Stimulated activated CD4-positive, alpha-beta T cell treated with anti-CD3 and anti-CD28 coated beads, Interleukin-15, amount 100 ng/mL, for 24 hours (primary cell): Measurements from ENCODE around the gene TNNC1.
A peak's percentile ranks its signal among the peaks of the same experiment; 100 is the strongest.

Source experiments
- DNase-seq: peaks from one replicate; pipeline ENCODE4 v3.0.0-alpha.2; 2020

TNNC1 gene

DNA sequence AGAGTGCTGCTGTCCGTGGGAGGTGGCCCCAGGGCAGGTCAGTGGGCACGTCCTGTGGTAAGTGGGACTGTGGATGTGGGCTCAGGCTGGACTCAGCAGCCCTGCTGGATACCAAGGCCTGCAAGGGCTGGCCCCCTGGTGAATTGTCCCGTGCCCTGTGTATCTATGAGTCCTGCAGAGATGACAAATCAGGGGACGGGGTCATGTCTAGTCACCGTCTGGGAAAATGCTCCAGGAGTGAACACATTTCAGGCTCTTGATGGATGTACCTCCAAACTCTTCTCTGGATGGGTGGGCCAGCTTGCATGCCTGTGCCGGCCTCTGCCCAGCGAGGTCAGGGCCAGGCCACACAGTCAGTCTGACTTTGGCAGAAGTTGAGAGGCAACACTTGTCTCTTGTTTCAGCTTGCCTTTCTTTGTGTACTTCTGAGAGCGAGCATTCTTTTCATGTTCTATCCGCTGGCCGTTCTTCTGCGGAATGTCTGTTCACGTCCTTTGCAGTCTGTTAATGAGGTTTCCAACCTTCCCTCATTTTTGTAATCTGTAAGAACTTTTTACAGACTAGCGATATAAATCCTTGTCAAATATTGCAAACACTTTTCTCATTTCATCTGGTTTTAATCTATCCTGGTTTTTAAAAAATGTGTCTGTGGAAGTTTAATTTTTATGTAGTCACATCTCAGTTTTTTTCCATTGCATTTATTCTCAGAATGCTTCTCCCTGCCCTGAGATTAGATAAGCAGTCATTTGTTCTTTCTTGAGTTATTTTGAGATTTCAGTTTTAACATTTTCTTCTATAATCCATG is 29.9 kb upstream of the TNNC1 start:
- DNase-seq, result no peak

DNA sequence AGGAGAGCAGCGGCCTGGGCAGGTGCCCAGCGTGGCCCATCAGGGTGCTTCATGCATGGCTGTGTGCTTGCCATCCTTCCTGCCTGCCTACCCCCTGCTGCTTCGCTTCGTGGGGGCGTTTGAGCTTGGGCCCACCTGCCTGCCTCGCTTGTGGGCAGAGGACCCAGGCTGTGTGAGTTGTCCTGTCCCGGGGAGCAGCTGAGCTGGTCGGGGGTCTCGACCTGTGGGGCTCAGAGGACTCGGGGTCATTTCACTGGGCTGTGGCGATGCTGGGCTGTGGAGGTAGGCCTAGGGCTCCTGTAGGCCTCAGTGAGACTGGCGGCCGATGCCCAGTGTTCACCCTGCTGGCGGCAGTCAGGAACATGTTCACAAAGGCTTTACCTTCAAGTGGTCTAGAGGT is 29.2 kb upstream of the TNNC1 start:
- no peak for DNase-seq

DNA sequence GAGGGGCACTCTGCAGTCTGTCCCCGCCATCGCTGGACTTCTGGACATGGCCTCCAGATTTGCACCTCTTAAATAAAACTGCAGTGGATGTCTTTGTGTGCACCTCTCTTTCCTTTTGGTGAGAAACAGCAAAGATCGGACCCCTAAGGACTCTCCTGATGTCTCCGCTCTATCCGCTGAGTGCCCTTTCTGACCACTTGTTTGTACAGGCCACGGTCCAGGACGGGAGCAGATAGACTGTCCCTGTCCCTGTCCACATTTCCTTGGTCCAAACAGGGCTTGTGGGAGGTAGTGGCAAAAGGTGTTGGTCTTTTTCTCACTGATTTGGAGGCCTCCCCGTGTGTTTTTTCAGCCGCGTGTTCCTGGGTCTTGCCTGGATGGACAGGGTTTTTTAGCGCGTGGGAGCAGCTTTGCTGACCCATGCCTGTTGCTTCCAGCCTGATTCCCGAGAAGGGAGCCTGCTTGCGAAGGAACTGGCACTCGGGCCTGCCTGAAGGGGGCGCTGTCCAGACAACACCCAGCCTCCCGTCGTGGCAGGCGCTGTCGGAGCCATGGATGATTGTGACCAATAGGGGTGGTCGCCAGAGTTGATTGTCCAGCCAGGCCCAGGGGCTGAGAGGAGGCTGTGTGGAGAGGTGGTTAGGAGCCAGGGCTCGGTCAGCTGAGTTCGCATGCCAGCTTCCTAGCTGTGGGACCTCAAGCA is 28.1 kb upstream of the TNNC1 start:
- peak; percentile 27 for DNase-seq

DNA sequence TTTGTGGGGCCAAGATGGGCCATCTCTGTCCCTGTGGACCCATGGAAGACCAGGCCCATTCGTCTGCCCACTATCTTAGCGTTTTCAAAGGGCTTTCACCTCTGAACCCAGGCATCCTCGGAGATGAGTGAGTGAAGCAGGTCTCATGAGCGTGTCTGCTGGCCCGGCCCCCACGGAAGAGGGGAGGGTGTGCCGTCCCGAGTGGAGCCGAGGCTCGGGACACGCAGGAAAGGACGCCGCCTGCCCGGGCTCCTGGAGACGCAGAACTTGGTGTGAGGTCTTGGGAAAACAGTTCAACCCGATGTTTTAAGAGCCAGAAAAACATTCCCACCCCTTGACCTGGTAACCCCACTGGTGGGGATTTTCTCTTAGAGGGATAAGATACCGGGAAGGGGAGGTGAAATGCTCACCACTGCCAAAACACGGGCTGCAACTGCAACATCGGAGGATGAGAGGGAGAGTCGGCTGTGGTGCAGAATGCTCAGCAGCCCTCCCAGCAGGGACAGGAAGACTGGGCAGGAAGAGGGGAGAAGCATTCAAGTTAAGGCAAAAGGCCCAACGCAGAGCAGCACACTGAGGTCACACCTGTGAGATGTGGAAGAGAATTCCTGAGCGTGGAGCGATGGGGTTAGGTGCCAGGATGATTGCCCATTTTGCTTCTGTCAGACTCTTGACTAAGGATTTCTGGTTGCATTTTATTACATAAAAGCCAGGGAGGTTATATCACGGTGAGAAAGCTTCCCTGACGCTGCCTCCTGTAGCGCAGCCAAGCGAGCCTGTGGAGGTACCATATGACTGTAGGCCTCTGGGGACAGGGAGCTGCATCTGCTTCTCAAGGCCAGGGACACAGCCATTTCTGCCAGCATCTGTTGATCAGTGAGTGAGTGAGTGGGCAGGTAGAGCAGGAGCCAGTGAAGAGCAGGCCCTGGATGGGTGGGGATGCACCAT is 27.2 kb upstream of the TNNC1 start:
- no peak for DNase-seq

DNA sequence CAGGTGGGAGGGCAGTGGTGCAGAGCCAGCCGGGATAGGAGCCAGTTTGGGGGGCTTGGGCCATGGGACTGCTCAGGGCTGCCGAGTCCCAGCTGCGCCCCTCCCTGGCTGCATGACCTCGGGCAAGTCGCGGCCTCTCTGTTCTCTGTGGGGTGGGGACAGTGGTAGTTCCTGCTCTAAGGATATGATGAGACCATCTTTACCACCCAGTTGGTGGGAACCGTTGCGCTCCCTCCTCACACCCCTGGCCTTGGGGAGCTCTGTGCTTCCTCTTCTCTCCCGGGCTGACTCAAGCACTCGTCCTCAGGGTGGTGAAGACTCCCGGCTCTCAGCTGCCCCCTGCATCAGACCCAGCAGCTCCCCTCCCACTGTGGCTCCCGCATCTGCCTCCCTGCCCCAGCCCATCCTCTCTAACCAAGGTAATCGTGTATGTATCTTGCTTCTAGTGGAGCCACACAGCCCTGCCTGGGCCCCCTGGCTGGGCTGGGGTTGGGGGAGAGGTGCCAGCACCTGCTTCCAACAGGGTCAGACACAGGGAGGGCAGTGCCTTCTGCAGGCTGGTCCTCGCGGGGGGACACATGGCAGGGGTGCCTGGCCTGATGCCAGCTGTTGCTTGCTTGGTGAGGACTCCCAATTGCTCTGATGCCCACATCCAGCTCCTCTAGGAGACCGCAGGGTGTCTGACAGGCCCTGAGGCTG is 26.2 kb upstream of the TNNC1 start:
- DNase-seq, result no peak

DNA sequence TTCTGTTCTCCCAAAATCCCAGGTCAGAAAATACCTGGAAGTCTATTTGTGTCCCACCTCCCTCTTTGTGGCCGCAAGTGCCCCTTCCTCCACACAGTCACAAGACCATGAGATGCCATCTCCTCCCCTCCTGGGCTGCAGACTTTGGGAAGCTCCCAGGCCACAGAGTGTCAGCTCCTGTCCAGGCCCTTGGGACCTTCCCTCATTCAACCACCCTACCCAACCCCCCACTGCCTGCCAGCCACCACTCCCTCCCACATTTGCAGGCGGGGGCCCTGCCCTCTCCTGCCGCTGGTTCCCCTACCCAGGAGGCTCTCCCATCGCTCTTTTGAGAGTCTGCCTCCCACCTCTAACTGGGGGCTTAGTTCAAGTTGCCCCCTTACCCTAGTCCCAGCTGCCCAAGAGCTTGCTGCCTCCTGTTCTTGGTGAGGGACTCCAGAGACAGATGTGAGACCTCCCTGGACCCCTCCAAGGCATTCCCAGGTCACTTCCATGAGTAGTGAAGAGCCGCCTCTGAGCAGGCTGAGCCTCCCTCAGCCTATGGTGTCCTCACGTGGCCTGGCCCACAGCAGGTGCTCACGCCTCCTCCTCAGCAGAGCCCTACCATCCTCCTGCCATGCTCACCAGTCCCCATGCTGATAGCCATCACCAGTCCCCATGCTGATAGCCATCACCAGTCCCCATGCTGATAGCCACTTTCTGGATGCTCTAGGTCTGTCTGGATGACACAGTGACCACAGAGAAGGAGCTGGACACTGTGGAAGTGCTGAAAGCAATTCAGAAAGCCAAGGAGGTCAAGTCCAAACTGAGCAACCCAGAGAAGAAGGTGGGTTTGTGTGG is 25.4 kb upstream of the TNNC1 start:
- no peak for DNase-seq

DNA sequence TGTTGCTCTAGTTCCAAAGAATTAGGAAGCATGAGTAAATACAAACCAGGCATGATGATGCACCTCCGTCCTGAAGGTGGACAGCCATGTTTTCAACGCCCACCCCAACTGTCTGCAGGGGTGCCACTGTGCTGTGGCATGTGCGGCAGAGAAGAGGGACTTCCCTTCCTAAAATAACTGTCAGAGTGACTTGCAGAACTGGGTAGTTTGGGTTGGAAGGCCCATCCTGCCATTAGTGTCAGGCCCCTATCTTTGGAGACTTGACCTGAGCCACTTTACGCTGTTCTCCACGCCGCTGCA is 23.9 kb upstream of the TNNC1 start:
- no peak for DNase-seq

DNA sequence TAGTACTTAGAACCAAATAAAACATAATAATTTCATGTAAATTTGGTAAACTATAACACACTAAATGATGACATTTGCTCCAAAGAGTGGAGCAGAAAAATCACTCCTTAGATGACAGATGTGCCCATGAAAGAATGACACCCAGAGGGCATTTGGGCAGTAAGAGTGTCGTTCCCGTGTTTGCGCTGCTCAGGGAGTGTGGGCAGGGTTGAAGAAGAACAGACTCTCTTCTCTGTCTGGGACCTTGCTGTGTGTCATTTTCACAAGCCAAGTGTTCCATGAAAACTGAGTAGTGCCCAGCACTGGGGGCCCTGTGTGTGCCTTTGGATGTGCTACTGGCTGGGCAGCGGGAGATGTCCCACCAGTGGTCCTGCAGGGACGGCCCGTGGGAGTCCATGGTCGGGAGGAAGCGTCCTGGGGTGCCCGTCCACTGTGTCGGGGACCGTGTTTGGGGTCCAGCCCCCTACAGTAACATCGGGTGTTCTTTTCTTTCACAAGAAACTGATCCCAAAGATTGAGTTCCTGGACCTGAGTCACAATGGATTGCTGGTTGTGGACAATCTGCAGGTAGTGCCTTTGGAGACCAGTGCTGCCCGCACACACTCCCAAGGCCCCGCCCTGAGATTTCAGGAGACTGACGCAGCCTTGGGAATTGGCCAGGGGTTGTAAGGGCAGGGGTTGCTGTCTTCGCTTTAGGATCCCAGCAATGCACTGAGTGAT is 23.4 kb upstream of the TNNC1 start:
- DNase-seq, result no peak

DNA sequence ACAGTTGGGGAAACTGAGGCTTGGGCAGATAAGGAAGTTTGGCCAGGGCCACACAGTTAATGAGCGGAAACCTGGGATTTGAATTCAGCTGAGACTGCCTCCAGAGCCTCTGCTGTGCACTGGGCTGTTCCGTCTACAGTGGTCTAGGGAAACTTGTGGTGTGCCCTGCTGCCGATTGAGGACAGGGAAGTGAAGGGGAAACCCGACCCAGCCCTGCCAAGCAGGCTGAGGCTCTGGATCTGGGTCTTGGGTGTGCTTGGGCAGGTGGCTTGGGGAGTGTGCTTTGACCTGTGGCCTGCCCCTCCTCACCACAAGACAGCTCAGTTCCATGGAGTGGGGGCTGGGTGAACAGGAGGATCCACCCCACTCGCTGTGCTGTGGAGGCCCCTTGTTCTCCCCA is 19.2 kb upstream of the TNNC1 start:
- DNase-seq, result no peak

DNA sequence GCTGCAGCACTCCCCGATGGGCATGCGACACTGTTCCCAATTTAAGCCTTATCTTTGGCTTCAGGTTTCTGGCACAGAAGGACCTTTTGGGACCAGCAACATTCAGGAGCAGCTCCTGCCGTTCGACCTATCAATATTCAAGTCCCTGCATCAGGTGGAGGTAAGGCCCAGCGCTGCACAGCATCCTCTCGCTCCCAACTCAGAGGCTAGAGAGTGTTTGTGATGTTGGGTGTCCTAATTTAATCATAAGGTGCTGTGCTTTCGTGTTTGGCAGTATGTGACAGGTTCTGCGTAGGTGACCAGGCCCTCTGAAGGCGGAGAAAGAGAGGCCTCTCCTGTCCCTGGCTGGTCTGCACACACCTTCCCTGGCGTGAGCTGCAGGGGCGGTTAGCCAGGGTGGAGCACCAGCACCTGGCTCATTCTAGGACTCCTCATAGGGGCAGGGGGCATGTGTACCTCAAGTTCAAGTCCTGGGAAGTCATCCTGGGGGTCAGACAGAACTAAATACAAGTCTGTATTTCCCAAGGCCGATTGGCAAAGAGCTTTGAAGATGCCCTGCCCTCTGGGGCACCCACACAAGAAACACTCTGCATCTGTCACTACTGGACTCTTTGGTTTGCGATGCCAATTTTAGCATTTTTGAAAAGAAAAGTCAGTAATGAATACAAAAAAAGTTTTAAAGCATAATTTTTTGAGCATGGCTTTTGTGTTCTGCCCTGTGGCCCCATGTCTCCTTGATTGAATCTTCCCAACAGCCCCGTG is 18.6 kb upstream of the TNNC1 start:
- DNase-seq, result no peak

DNA sequence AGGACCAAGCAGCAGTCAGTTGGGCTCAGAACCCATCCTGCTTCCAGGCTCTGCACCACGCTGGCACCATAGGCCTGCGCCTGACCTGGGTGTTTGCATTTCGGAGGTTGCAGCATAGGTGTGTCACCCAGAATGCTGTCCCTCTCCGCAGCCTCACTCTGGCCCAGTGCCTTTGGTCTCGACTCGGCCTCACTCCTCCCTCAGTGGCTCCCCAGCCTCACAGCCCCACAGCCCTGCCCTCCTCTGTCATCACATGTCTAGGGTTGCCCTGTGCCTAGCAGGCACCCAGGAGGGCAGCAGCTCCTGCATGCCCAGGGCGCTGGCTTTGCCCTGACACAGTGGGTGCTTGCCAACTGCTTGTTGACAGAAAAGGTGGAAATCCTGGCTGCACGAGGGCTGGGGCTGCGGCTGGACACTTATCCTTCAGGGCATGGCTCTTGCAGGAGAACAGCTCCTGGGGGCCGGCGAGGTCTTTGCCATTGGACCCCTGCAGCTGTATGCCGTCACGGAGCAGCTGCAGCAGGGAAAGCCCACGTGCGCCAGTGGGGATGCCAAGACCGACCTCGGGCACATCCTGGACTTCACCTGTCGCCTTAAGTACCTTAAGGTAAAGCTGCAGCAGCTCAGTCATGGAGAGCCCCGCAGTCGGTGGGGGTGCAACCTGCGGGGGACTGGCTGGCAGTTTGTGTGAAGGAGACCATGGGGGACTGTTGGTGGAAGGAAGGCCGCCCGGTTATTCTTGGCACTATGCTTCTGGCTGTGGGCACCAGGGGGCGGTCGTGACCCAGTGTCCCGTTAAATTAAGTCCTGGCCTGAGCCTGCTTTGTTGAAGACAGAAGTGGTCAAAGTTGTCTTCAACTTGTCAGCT is 17.8 kb upstream of the TNNC1 start:
- DNase-seq, result peak; percentile 48

DNA sequence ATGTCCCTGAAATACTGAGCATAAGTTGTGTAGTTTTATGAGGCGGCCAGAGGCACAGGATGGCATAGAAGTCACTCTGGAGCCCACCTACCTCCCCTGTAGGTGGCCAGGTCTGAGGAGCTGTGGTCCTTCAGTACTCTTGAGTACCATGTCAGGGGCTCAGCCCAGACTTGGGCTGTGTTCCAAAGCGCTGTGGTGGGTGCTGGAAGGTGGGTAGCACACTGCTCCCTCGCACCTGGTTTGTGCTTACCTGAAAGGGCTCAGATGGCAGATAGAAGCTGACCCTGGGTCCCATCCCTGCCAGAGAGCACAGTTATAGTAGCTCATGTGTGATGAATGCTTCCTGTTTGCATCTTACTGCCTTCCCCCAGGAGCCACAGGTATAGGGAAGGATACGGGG is 17.1 kb upstream of the TNNC1 start:
- DNase-seq, result no peak

DNA sequence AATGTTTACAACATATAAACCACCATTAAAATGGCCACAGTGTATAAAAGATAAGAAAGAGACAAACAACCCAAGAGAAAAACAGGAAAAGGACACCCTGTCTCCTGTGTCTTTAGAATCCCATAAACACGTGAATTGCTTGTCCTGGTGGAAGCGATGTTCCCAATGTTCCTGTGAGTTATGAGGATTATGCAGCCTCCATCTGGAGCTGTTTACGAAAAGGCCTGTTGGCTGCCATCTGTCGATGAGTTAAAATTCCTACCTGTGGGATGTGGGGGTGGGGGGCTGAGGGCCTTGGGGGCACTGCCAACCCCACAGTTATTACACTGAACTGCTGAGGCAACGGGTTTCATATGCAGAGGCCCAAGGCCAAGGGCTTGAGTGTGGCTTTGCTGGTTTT is 15.2 kb upstream of the TNNC1 start:
- no peak for DNase-seq

DNA sequence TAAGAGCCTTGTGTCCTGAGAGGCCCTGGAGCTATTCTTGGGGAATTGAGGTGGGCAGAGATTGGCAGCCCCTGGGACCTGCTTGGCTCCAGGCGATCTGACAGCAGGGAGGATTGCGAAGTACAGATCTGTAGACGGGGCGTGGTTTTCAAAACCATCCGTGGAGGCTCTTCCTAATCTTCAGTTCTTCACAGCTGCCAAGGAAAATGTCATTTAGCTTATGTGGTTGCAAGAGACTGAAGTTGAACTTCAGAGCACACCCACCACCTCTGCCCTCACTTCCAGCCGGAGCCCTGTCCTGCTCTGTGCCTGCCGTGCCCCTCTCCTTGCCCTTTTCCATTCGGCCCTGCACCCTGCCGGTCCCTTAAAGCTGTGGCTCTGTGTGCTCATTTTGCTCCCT is 14.5 kb upstream of the TNNC1 start:
- DNase-seq, result no peak

DNA sequence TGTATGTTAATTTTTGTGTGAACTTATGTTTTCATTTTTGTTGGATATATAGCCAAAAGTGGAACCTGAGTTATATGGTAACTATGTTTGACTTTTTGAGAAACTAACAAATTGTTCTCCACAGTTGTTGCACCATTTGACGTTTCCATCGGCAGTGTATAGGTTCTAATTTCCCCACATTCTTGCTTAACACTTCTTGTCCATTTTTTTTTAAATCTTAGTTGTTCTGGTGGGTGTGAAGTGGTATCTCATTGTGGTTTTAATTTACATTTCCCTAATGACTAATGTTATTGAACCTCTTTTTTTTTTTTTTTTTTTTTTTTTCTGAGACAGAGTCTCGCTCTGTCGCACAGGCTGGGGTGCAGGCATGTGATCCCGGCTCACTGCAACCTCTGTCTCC is 9.6 kb upstream of the TNNC1 start:
- DNase-seq, result no peak

DNA sequence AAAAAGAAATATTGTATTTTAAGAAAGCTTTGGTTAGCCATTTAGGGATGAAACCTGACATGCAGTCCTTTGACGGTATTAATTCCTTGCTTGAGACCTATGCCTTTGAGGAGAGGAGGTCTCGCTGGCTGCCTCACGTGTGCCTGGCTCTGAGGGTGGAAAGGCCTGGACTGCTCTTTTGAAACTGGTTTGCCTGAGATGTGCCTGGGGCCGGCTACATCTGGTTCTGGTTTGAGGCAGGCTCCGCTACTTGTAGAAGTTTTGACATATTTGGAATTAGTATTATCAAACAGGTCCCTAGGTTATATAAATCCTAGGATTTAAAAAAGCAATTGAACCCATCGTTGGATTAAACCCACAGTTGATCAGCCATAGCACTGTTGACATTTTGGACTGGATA is 8.0 kb upstream of the TNNC1 start:
- no peak for DNase-seq

DNA sequence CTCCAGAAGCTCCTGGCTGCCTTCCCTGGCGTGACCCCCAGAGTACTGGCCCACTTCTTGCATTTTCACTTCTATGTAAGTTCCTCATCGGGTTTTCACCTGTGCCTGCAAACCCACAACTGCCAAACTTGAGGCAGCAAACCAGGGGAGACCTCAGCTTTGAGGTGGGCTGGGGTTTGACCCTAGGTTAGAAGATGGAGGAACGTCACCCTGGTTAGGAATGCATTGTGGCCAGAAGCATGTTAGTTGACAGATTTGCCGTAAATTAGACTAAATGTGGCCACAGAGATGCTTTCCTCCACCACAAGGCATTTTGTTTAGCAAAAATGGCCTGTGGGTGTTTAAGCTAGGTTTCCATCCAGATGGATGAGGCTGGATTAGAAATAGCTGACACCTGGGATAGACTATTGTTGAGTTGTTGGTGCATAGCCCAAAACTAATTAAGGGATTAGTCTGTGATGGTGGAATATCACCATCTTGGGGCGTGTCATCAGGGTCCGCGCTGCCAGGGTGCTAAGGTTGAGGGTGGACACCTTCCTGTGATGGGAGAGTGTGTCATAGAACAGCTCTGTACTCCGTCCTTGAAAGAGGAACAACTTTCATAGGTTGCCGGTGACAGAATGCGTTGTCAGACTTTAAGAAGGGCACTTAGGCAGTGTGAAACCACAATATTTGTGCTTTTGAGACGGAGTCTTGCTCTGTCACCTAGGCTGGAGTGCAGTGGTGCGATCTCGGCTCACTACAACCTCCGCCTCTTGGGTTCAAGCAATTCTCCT is 5.1 kb upstream of the TNNC1 start:
- DNase-seq, result no peak

DNA sequence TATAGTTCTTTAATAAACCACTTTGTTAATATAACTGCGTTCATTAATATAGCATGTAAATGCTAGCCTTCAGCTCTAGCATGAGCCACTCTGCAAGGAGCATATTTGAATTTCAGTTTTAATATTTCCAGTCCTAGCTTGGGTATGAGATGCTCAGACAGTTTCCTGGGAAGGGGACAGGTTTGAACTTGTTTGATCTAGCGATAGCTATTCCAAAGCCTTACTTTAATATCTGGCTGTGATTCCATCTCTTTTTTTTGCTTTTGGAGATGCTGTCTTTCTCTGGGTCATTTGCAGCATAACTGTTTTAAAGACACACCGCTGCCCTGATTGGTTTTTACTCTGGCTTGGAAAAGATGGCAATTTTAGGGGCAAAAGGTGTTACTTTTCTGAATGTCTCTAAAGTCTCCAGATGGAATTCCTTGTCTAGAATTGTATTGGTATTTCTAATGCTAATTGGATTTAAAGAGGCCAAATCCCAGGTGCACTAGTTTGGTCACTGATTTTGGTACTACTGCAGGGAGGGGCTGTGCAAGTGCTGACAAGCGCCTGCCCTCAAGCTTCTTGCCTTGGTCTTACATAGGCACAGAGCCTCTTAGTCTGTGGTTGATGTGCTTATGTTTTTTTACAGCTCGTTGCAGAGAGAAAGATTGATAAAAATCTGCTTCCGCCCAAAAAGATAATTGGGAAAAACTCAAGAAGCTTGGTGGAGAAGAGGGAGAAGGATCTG is 4.4 kb upstream of the TNNC1 start:
- no peak for DNase-seq
